Measurements from ENCODE around the gene PNPLA6. TPM values are rescaled to one million over a fixed set of nuclear protein-coding genes. Genes with fewer than 3 reads are reported as not detected.
"Not testable (repeated sequence)": the region's sequence is repeated elsewhere in the genome, so short reads cannot be mapped to it uniquely, and the experiment has no call there.

PNPLA6 gene
- total RNA-seq, 2 experiments from 2014 or later = 160 to 184 TPM

DNA sequence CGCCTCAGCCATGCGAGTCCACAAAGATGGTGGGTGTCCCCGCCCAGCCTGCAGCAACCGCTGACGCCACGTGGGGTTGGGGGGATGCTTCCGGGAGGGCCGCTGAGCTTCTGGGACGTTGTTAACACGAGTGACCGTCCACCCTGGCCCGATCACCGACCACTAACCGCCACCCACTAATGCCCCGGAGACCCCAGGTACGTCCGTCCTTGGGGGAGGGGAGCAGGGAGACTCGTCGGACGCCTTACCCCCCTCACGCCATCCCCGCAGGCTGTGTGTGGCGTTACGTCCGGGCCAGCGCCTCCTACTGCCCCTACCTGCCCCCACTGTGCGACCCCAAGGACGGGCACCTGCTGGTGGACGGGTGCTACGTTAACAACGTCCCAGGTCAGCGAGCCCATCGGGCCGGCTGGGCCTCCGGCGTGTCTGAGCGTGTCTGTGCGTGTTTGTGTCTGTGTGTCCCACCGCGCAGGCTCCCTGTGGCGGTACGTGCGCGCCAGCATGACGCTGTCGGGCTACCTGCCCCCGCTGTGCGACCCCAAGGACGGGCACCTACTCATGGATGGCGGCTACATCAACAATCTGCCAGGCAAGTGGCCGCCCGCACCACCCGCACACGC, 21.3 kb downstream of the PNPLA6 start:
- H3K4me3 Mint-ChIP-seq = no peak overlapping the region
- CTCF ChIA-PET = no interaction called here
- no peak for DNase-seq
- H3K36me3 Mint-ChIP-seq = peaks cover 67% of the 10 kb centered on the region
- H3K4me1 Mint-ChIP-seq = peaks cover 18% of the 10 kb centered on the region
- ATAC-seq = no peak
- H3K27me3 Mint-ChIP-seq = no peaks in the 10 kb centered on the region
- H3K9me3 Mint-ChIP-seq (ENCODE audit: low read depth) = no peaks in the 10 kb centered on the region
- H3K27ac Mint-ChIP-seq = no peak overlapping the region

DNA sequence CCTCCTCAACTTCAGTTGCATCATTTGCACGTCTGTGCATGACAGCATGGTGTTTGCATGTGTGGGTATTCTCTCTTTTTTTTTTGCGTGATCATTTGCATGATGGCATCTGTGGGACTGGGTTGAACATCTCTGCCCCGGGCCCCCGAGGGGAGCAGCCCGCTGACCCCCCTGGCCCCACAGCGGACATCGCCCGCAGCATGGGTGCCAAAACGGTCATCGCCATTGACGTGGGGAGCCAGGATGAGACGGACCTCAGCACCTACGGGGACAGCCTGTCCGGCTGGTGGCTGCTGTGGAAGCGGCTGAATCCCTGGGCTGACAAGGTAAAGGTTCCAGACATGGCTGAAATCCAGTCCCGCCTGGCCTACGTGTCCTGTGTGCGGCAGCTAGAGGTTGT, 23.1 kb downstream of the PNPLA6 start:
- Mint-ChIP-seq H3K4me3 (no peak overlapping the region), H3K27ac (no peak overlapping the region), H3K27me3 (no peaks in the 10 kb centered on the region), H3K4me1 (peaks cover 4% of the 10 kb centered on the region), H3K36me3 (peaks cover 62% of the 10 kb centered on the region), H3K9me3 (ENCODE audit: low read depth) (no peaks in the 10 kb centered on the region)
- ATAC-seq (no peak), DNase-seq (no peak)
- CTCF ChIA-PET = interaction anchor here (2.0 kb wide), 1 partner anchor 10 kb away, joined by 11 read pairs; no protein-coding TSS in a partner anchor

DNA sequence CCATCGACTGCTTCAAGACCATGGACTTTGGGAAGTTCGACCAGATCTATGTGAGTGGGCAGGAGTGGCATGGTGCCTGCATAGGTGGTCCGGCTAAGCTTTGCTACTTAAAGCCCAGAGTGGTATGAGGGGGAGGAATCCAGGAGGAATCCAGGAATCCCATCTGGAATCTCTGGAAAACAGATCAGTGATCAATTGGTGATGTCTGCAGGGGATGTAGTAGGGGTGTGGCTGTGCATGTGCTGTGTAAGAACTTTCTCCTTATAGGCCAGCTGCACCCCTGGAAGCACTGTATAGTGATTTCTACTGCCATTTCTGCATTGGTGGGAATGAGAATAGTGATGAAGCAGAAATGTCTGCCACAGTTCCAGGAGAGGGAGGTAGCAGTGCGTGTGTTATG, 23.6 kb downstream of the PNPLA6 start:
- peaks cover 62% of the 10 kb centered on the region for H3K36me3 Mint-ChIP-seq
- CTCF ChIA-PET = interaction anchor here (0.9 to 2.0 kb wide), 2 partner anchors 9 to 122 kb away, joined by 3 to 11 read pairs; partner anchors contain the start of gene TRAPPC5
- DNase-seq (no peak), ATAC-seq (no peak)
- H3K27ac Mint-ChIP-seq = no peak overlapping the region
- H3K4me1 Mint-ChIP-seq = peaks cover 4% of the 10 kb centered on the region
- H3K9me3 Mint-ChIP-seq (ENCODE audit: low read depth) = no peaks in the 10 kb centered on the region
- H3K27me3 Mint-ChIP-seq = no peaks in the 10 kb centered on the region
- H3K4me3 Mint-ChIP-seq = no peak overlapping the region

DNA sequence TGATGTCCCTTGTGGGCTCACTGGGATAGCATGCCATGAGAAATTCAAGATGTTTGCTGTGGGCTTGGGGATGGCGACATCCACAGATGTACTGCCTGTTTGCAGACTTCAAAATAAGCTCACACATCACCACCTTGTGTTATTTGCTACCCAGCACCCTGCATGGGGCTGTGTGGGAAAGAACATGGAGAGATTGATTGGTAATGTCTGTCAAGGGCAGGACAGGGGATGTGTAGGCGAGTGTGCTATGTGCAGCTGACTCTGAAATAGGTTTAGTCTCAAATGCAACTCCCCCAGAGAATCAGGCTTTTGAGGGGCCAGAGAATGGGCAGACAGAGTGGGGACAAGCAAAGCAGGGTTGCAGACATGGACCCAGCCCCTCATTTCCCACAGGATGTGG, 24.7 kb downstream of the PNPLA6 start:
- ATAC-seq = no peak

DNA sequence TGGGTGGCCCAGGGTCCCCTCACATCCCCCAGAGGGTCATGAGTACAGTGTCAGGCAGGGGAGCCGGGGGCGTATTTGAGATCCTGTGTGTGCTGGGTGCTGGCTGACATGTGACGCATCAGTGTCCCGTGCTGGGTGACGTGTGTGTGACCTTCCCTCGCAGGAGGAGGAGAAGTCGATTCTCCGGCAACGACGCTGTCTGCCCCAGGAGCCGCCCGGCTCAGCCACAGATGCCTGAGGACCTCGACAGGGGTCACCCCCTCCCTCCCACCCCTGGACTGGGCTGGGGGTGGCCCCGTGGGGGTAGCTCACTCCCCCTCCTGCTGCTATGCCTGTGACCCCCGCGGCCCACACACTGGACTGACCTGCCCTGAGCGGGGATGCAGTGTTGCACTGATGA, 25.8 kb downstream of the PNPLA6 start:
- Mint-ChIP-seq H3K27ac (no peak overlapping the region), H3K9me3 (ENCODE audit: low read depth) (no peaks in the 10 kb centered on the region), H3K27me3 (no peaks in the 10 kb centered on the region), H3K4me1 (peaks cover 4% of the 10 kb centered on the region), H3K4me3 (no peak overlapping the region), H3K36me3 (peaks cover 46% of the 10 kb centered on the region)
- ATAC-seq (no peak), DNase-seq (no peak)
- CTCF ChIA-PET = no interaction called here

More for the DNA sequence above, 24.7 kb downstream of the PNPLA6 start:
- DNase-seq = no peak
- H3K36me3 Mint-ChIP-seq = peaks cover 55% of the 10 kb centered on the region
- CTCF ChIA-PET = interaction anchor here (1.2 to 2.0 kb wide), 2 partner anchors 8 to 14 kb away, joined by 3 to 11 read pairs; no protein-coding TSS in a partner anchor
- H3K9me3 Mint-ChIP-seq (ENCODE audit: low read depth) = no peaks in the 10 kb centered on the region
- H3K27me3 Mint-ChIP-seq = no peaks in the 10 kb centered on the region
- H3K4me1 Mint-ChIP-seq = peaks cover 4% of the 10 kb centered on the region
- no peak overlapping the region for H3K27ac Mint-ChIP-seq
- no peak overlapping the region for H3K4me3 Mint-ChIP-seq

DNA sequence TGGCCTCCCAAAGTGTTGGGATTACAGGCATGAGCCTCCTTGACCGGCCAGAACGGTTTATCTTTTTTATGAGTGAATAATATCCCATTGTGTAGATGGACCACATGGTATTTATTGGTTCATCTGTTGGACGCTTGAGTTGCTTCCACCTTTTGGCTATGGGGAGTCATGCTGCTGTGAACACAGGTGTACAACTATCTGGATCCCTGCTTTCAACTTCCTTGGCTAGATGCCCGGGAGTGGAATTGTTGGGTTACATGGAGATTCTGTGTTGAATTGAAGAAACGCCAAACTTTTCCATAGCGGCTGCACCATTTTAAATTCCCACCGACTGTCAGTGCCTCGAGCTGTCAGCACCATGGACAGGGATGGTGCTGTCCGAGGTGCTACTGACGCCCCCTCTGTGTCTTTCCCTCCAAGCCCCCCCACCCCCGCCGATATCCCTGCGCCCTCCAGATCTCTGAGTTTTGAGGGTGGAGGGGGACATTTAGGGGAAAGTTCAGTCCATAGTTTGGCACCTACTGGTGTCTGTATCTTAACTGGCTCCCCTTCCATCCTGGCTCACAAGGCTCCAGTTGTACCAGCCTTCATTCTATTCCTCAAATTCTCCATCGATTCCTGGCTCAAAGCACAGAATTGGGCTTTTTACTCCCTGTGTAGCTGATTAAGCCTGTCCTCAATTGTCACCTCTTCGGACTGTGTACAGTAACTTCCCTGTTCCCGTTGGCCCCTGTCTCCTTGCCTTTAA, 27.3 kb downstream of the PNPLA6 start:
- no peak for DNase-seq
- H3K27ac Mint-ChIP-seq = no peak overlapping the region
- peaks cover 32% of the 10 kb centered on the region for H3K36me3 Mint-ChIP-seq
- no peak for ATAC-seq
- H3K4me1 Mint-ChIP-seq = peaks cover 4% of the 10 kb centered on the region
- CTCF ChIA-PET = interaction anchor here (2.1 kb wide), 1 partner anchor 237 kb away, joined by 7 read pairs; no protein-coding TSS in a partner anchor
- no peaks in the 10 kb centered on the region for H3K9me3 Mint-ChIP-seq (ENCODE audit: low read depth)
- H3K27me3 Mint-ChIP-seq = no peaks in the 10 kb centered on the region
- H3K4me3 Mint-ChIP-seq = no peak overlapping the region

DNA sequence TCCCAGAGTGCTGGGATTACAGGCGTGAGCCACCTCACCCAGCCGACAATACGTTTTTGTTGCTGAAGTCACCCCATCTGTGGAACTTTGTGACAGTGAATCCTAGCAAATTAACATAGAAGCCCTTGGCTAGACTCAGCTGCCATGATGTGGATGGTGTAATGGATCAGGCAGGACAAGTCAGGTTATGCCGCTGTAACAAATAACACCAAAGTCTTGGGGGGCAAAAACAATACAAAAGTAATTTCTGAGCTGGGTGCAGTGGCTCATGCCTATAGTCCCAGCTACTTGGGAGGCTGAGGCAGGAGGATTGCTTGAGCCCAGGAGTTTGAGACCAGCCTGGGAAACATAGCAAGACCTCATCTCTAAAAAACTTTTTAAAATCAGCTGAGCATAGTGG, 29.3 kb downstream of the PNPLA6 start:
- H3K27me3 Mint-ChIP-seq = no peaks in the 10 kb centered on the region
- peaks cover 6% of the 10 kb centered on the region for H3K4me1 Mint-ChIP-seq
- ATAC-seq (no peak), DNase-seq (no peak)
- CTCF ChIA-PET = interaction anchor here (5.8 kb wide), 1 partner anchor 116 kb away, joined by 59 read pairs; the partner anchor contains the start of gene TRAPPC5
- no peaks in the 10 kb centered on the region for H3K9me3 Mint-ChIP-seq (ENCODE audit: low read depth)
- H3K36me3 Mint-ChIP-seq = peaks cover 15% of the 10 kb centered on the region
- H3K27ac Mint-ChIP-seq = no peak overlapping the region
- H3K4me3 Mint-ChIP-seq = no peak overlapping the region

DNA sequence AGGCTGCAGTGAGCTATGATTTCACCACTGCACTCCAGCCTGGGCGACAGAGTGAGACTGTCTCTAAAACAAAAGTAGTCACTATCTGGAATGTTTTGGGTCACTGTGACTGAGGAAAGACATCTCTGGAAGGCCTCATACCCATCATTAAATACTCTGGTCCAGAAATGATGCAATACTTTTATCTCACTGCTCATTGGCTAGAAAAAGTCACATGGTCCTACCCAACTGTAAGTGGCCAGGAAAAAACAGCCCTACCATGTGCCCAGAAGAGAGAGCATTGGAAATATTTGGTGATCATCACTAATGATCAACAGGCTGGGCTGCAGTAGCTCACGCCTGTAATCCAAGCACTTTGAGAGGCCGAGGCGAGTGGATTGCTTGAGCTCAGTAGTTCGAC, 29.8 kb downstream of the PNPLA6 start:
- peaks cover 12% of the 10 kb centered on the region for H3K36me3 Mint-ChIP-seq
- no peaks in the 10 kb centered on the region for H3K27me3 Mint-ChIP-seq
- H3K4me1 Mint-ChIP-seq = peaks cover 4% of the 10 kb centered on the region
- ATAC-seq = no peak
- no peak overlapping the region for H3K27ac Mint-ChIP-seq
- no peak overlapping the region for H3K4me3 Mint-ChIP-seq
- CTCF ChIA-PET = interaction anchor here (5.8 kb wide), 1 partner anchor 115 kb away, joined by 59 read pairs; the partner anchor contains the start of gene TRAPPC5
- H3K9me3 Mint-ChIP-seq (ENCODE audit: low read depth) = no peaks in the 10 kb centered on the region
- no peak for DNase-seq

DNA sequence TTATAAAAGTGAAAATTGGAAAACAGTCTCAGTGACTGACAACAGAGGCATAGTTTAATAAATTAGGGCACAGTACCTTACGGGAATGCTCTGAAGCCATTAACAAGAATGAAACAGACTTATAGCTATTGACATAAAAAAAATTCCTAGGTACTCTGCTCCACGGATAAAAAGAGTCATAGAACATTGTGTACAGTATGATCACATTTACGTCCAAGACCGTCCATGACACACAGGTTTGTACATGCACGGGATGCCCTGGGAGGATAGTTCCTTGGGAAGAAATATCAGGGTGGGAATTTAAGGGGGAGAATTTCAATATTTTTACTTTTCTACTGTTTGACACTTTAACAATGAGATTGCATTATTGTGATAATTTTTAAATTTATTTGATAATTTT, 35.2 kb downstream of the PNPLA6 start:
- peaks cover 2% of the 10 kb centered on the region for H3K4me1 Mint-ChIP-seq
- H3K27me3 Mint-ChIP-seq = peaks cover 3% of the 10 kb centered on the region
- ATAC-seq (no peak), DNase-seq (no peak)
- CTCF ChIA-PET = interaction anchor here (1.1 kb wide), 1 partner anchor 212 kb away, joined by 3 read pairs; no protein-coding TSS in a partner anchor
- H3K27ac Mint-ChIP-seq = no peak overlapping the region
- H3K36me3 Mint-ChIP-seq = no peaks in the 10 kb centered on the region
- no peaks in the 10 kb centered on the region for H3K9me3 Mint-ChIP-seq (ENCODE audit: low read depth)
- H3K4me3 Mint-ChIP-seq = no peak overlapping the region

DNA sequence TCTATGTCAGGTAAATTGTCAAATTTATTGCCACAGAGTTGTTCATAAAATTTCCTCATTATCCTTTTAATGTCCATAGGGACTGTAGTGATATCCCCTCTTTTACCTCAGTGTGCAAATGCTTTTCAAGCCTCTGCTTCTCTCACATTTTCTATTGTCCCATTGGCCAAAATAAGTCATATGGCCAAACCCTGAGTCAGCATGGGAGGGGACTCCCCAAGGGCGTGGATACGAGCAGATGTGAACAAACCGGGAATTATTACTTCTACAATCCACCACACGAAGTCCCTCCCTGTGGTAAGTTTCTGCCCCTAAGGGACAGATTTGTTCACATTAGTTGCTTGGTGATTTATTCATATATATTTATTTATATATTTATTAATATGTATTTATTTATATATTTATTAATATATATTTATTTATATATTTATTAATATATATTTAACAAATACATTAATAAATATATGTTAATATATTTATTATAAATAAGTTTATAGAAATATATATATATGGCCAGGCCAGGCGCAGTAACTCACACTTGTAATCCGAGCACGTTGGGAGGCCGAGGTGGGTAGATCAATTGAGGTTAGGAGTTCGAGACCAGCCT, 40.0 kb downstream of the PNPLA6 start:
- ATAC-seq (no peak), DNase-seq (no peak)
- H3K27me3 Mint-ChIP-seq = peaks cover 16% of the 10 kb centered on the region
- no peaks in the 10 kb centered on the region for H3K36me3 Mint-ChIP-seq
- CTCF ChIA-PET = no interaction called here
- H3K9me3 Mint-ChIP-seq (ENCODE audit: low read depth) = no peaks in the 10 kb centered on the region
- no peak overlapping the region for H3K27ac Mint-ChIP-seq
- no peak overlapping the region for H3K4me3 Mint-ChIP-seq
- no peaks in the 10 kb centered on the region for H3K4me1 Mint-ChIP-seq

DNA sequence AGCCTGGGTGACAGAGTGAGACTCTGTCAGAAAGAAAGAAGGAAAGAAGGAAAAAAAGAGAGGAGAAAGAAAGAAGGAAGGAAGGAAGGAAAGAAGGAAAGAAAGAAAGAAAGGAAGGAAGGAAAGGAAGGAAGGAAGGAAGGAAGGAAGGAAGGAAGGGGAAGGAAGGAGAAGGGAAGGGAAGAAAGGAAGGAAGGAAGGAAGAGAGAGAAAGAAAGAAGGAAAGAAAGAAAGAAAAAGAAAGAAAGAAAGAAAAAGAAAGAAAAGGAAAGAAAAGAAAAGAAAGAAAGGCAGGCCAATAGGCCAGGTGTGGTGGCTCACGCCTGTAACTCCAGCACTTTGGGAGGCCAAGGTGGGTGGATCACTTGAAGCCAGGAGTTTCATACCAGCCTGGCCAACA, 41.9 kb downstream of the PNPLA6 start:
- not testable (repeated sequence) for ATAC-seq; H3K4me3 Mint-ChIP-seq; DNase-seq; H3K36me3 Mint-ChIP-seq; H3K4me1 Mint-ChIP-seq; H3K27ac Mint-ChIP-seq; H3K9me3 Mint-ChIP-seq (ENCODE audit: low read depth)
- H3K27me3 Mint-ChIP-seq = peaks cover 16% of the 10 kb centered on the region
- CTCF ChIA-PET = interaction anchor here (0.9 to 1.4 kb wide), 2 partner anchors 9 to 103 kb away, joined by 3 to 6 read pairs; partner anchors contain the start of gene TRAPPC5

DNA sequence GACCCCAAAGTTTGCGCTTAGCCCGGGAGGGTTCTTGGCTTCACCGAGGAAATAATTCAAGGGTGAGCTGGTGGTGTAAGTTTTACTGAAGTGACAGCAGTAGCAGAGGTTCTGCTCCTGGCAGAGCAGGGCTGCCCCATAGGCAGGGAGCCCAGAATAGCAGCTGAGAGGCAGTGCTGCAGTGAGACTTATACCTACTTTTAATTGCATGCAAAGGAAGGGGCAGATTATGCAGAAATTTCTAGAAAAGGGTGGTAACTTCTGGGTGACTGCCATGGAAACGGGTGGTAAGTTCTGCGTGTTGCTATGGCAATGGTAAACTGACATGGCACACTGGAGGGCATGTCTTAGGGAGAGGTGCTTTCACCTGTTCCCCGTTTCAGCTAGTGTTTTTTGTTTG, 42.6 kb downstream of the PNPLA6 start:
- H3K4me3 Mint-ChIP-seq = no peak overlapping the region
- H3K36me3 Mint-ChIP-seq = no peaks in the 10 kb centered on the region
- no peaks in the 10 kb centered on the region for H3K9me3 Mint-ChIP-seq (ENCODE audit: low read depth)
- CTCF ChIA-PET = interaction anchor here (1.4 kb wide), 1 partner anchor 10 kb away, joined by 6 read pairs; no protein-coding TSS in a partner anchor
- H3K27ac Mint-ChIP-seq = no peak overlapping the region
- no peak for ATAC-seq
- H3K27me3 Mint-ChIP-seq = peaks cover 16% of the 10 kb centered on the region
- no peaks in the 10 kb centered on the region for H3K4me1 Mint-ChIP-seq
- no peak for DNase-seq

DNA sequence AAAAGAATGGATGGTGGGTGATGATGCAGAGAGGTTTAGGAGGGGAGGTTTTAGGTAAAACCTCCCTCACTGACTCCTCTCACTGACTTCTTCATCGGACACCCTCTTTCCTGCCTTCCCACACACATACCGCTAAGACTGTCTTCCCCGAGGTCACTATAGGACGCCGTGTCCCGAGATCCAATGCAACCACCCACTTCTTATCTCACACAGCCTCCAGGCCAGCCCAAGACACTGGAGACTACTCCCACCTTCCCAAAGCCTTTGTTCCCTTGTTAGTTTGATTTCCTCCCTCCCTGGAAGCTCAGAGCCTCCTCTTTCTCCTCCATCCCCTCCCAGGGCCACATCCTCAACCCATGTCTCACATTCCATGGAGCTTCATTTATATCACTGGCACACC, 43.7 kb downstream of the PNPLA6 start:
- peaks cover 15% of the 10 kb centered on the region for H3K27me3 Mint-ChIP-seq
- H3K4me1 Mint-ChIP-seq = no peaks in the 10 kb centered on the region
- DNase-seq (no peak), ATAC-seq (no peak)
- no peaks in the 10 kb centered on the region for H3K36me3 Mint-ChIP-seq
- CTCF ChIA-PET = interaction anchor here (0.9 to 1.8 kb wide), 3 partner anchors 11 to 102 kb away, joined by 3 to 5 read pairs (median 4); partner anchors contain the start of gene TRAPPC5
- H3K27ac Mint-ChIP-seq = no peak overlapping the region
- H3K9me3 Mint-ChIP-seq (ENCODE audit: low read depth) = no peaks in the 10 kb centered on the region
- H3K4me3 Mint-ChIP-seq = no peak overlapping the region

All from activated CD8-positive, alpha-beta memory T cell treated with anti-CD3 and anti-CD28 coated beads, Interleukin-2, amount 10 ng/mL, durations not matched to agents 7 days and 5 days (primary cell).